ENCODE data around the gene PLEKHG7. TPM values are rescaled to one million over a fixed set of nuclear protein-coding genes. Genes with fewer than 3 reads are reported as not detected.

Gene PLEKHG7
- total and polyA plus RNA-seq, 2 of the 8 experiments (the other 6 are each of a cell fraction or from before 2014, with no cell fraction given), result not detected

DNA sequence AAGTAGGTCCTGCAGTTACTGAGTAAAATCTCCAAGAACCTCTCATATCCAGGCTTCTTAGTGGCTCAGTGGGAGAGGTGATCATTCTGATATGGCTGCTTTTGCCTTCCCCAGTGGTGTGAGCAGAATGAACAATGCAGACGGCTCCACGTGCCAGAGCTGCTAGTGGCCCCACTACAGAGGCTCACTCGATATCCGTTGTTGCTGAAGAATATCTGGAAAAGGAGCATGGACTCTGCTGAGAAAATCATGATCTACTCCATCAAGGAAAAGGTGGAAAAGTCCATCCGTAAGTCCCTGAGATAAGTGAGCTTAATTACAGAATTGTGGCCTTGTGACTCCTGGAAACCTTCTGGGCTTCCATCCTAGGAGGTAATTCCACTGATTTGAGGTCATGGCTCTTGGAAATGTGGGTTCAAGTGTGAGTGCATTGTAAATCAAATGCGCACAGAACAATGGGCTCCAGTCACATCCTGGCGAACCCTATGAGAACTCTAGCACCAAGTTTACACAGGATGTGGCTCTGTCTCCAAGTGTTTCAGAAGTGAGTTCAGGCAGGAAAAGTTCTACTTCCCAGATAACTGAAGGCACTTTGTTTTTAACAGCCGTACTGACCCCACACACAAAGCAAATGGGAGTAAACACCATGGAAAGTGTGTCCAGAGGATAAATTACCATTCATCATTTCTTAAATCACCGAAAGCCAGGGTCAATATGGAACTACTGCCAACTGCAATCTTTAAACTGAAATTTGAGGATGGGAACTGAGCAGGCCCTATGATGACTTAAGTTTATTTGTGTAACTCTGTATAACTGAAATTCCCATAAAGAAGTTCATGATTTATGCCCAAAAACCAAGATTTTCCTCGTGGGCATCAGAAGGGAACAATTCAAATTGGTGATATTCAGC is 51.4 kb downstream of the PLEKHG7 start (continued):
- TF ChIP-seq RFX5 (IDR thresholded peaks at IDR 0.05; ENCODE audit: borderline replicate concordance, low read depth, low read length), result no peak

Measured in H1 (cell line).